ENCODE data around the gene TRIP13.

TRIP13 gene

GRCh38 chr5:943918-944620 is 51.4 kb downstream of the TRIP13 start:
- in situ Hi-C loops (cut with HindIII; ENCODE audit: low sequenced_read_pairs): loop anchor here (25.0 kb wide), 2 partner anchors 218 to 368 kb away; no protein-coding TSS in a partner anchor
- no peak for DNase-seq (ENCODE audit: low read depth)
- no peak overlapping the region for H3K4me3 ChIP-seq (ENCODE audit: low read depth, low read length)
- TF ChIP-seq CTCF (IDR thresholded peaks at IDR 0.05; ENCODE audit: low read depth, low read length, missing control alignments): no peak

- in situ Hi-C loops (cut with HindIII; ENCODE audit: low sequenced_read_pairs): loop anchor here (25.0 kb wide), 2 partner anchors 218 to 368 kb away; no protein-coding TSS in a partner anchor
- DNase-seq (ENCODE audit: low read depth): no peak
- no peak for TF ChIP-seq CTCF (IDR thresholded peaks at IDR 0.05; ENCODE audit: low read depth, low read length, missing control alignments)
- no peak overlapping the region for H3K4me3 ChIP-seq (ENCODE audit: low read depth, low read length)
Observed at GRCh38 chr5:944621-944927, 51.9 kb downstream of the TRIP13 start.

GRCh38 chr5:944992-945685 is 52.5 kb downstream of the TRIP13 start:
- in situ Hi-C loops (cut with HindIII; ENCODE audit: low sequenced_read_pairs): loop anchor here (25.0 kb wide), 2 partner anchors 217 to 367 kb away; no protein-coding TSS in a partner anchor
- no peak for TF ChIP-seq CTCF (IDR thresholded peaks at IDR 0.05; ENCODE audit: low read depth, low read length, missing control alignments)
- no peak overlapping the region for H3K4me3 ChIP-seq (ENCODE audit: low read depth, low read length)
- DNase-seq (ENCODE audit: low read depth): peak; percentile 33

GRCh38 chr5:945691-946551 is 53.2 kb downstream of the TRIP13 start:
- no peak overlapping the region for H3K4me3 ChIP-seq (ENCODE audit: low read depth, low read length)
- in situ Hi-C loops (cut with HindIII; ENCODE audit: low sequenced_read_pairs): loop anchor here (25.0 kb wide), 2 partner anchors 216 to 366 kb away; no protein-coding TSS in a partner anchor
- no peak for TF ChIP-seq CTCF (IDR thresholded peaks at IDR 0.05; ENCODE audit: low read depth, low read length, missing control alignments)
- DNase-seq (ENCODE audit: low read depth): peak; percentile 41

GRCh38 chr5:946720-947625 is 54.3 kb downstream of the TRIP13 start:
- DNase-seq (ENCODE audit: low read depth): no peak
- H3K4me3 ChIP-seq (ENCODE audit: low read depth, low read length): no peak overlapping the region
- no peak for TF ChIP-seq CTCF (IDR thresholded peaks at IDR 0.05; ENCODE audit: low read depth, low read length, missing control alignments)
- in situ Hi-C loops (cut with HindIII; ENCODE audit: low sequenced_read_pairs): loop anchor here (25.0 kb wide), 2 partner anchors 215 to 365 kb away; no protein-coding TSS in a partner anchor

Data from astrocyte of the cerebellum (primary cell).